Mucosa of descending colon (tissue), 3 donors: ENCODE data around the gene KRTAP10-2. TPM values are rescaled to one million over a fixed set of nuclear protein-coding genes. Genes with fewer than 3 reads are reported as not detected.

ENCODE experiments used
- ATAC-seq: fragments of 200-7000 bp; cut with Tn5 transposase; one replicate; pipeline ENCODE4 v1.9.1; 2020; ENCODE audit warnings: mild to moderate bottlenecking, moderate library complexity
- DNase-seq, 3 donors: peaks; one replicate each; pipeline ENCODE4 v3.0.0-alpha.2; 2020
- H3K36me3 ChIP-seq: fragments of 200-600 bp; one replicate; pipeline ENCODE4 v1.8.0; 2021; ENCODE audit warnings: low read depth, mild to moderate bottlenecking
- H3K4me1 ChIP-seq: fragments of 200-600 bp; one replicate; pipeline ENCODE4 v1.8.0; 2021; ENCODE audit warnings: low read depth, mild to moderate bottlenecking
- H3K4me3 ChIP-seq: fragments of 200-600 bp; one replicate; pipeline ENCODE4 v1.8.0; 2021; ENCODE audit warnings: mild to moderate bottlenecking
- H3K9me3 ChIP-seq: fragments of 200-600 bp; one replicate; pipeline ENCODE4 v1.8.0; 2021; ENCODE audit warnings: mild to moderate bottlenecking
- intact Hi-C, 2 donors: fragments of 100-400 bp; cut with DNase I in 1 of 2; cut with micrococcal nuclease in 1 of 2; formaldehyde crosslinking; loops; one replicate each; pipeline versions ENCODE4 v1.11.0 to v1.11.1; 2022; cut with DNase I, micrococcal nuclease
- total RNA-seq, 3 donors: library from RNA; stranded (reverse); fragmentation: NEBNext Ultra II Directional in 2 of 3; extraction: Animal tissue kit (Norgen Biotek cat#: 25700) in 2 of 3; gene quantifications; one replicate each; pipeline versions ENCODE4 v1.2.1 to v1.2.4, GENCODE V29; 2021 to 2023
- TF ChIP-seq, protein P1 (sequence below): fragments of 200-600 bp; IDR thresholded peaks from one replicate; pipeline ENCODE4 v1.8.0; 2022; ENCODE audit warnings: antibody characterized with exemption, mild to moderate bottlenecking
- donor health status: DM: no; HTN: no; CAD: no; lungs with moderate emphysema.
- donor health status: DM: no; HTN: no; CAD: no.
- donor health status: DM: no; HTN: yes; CAD: no.

KRTAP10-2 gene
- total RNA-seq, 3 donors from 2014 or later: not detected

DNA sequence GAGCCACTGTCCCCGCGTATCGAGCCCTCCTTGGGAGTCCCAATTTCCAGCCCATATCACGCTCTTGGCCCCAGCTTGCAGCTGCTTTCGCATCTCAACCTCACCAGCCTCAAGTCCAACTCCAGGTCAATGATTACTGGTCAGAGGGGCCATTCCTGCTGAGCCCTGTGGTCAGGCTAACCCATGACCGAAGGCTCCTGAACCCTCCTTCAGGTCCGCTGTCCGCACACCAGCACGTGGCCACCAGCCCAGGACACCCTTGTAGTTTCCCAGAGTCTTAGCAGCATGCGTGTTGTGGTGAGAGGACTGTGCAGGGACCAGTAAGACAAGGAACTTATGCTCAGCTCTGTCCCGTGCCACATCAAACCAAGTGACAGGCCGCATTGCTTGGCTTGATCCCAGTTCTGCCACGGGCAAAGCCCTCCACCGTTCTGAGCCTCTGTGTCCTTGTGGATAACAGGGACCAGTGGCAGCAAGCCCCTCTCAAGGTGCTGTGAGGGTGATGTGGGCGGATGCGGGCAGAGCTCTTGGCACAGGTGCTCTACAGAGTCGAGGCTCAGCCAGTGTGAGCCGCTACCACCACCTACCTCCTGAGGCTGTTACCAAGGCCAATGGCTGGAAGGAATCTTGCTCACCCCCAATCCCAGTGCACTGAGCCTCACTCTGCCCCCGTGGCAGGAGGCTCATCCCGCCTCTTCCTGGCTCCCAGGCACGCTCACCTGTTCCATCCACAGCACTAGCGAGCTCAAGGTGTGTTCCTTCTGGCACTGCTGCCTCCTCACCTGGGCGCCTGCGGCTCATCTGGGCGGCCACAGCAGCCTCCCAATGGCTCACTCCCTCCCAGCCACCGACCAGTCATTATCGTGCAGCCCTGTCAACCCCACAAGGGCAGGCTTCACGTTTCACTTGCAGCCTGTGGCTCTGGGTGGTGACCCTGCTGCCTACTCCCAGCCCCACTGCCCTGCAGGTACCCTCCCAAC is 31.7 kb downstream of the KRTAP10-2 start:
- Histone ChIP-seq H3K4me3 (no peak overlapping the region), H3K36me3 (no peaks in the 10 kb centered on the region), H3K9me3 (no peaks in the 10 kb centered on the region), H3K4me1 (no peaks in the 10 kb centered on the region)
- DNase-seq (peak in 2 of 3 donors; percentile 5 to 36), ATAC-seq (no peak)
- TF ChIP-seq, protein P1, sequence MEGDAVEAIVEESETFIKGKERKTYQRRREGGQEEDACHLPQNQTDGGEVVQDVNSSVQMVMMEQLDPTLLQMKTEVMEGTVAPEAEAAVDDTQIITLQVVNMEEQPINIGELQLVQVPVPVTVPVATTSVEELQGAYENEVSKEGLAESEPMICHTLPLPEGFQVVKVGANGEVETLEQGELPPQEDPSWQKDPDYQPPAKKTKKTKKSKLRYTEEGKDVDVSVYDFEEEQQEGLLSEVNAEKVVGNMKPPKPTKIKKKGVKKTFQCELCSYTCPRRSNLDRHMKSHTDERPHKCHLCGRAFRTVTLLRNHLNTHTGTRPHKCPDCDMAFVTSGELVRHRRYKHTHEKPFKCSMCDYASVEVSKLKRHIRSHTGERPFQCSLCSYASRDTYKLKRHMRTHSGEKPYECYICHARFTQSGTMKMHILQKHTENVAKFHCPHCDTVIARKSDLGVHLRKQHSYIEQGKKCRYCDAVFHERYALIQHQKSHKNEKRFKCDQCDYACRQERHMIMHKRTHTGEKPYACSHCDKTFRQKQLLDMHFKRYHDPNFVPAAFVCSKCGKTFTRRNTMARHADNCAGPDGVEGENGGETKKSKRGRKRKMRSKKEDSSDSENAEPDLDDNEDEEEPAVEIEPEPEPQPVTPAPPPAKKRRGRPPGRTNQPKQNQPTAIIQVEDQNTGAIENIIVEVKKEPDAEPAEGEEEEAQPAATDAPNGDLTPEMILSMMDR: no peak
- intact Hi-C loops: no loop called here

DNA sequence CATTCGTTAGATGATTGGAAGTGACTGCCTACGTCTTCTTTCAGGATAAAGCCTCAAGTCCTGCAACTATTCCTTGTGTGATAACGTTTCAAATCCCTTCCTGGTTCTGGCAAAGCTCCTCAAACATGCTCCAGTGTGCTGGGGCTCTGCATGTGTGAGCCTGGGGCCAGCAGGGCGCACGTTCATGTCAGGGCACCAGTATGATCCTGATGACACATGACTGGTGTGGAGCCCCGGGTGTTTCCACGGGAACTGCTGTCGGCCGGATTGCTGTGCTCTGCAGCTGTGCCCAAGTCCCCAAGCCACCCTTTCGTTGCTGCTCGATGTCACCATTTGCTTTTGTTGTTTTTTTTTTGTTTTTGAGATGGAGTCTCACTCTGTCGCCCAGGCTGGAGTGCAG is 32.6 kb downstream of the KRTAP10-2 start:
- peak in 1 of 3 donors; percentile 31 for DNase-seq
- no peak overlapping the region for H3K4me3 ChIP-seq
- ATAC-seq: no peak
- intact Hi-C loops: no loop called here
- H3K36me3 ChIP-seq: no peaks in the 10 kb centered on the region
- no peaks in the 10 kb centered on the region for H3K4me1 ChIP-seq
- TF ChIP-seq, protein P1: no peak
- no peaks in the 10 kb centered on the region for H3K9me3 ChIP-seq

DNA sequence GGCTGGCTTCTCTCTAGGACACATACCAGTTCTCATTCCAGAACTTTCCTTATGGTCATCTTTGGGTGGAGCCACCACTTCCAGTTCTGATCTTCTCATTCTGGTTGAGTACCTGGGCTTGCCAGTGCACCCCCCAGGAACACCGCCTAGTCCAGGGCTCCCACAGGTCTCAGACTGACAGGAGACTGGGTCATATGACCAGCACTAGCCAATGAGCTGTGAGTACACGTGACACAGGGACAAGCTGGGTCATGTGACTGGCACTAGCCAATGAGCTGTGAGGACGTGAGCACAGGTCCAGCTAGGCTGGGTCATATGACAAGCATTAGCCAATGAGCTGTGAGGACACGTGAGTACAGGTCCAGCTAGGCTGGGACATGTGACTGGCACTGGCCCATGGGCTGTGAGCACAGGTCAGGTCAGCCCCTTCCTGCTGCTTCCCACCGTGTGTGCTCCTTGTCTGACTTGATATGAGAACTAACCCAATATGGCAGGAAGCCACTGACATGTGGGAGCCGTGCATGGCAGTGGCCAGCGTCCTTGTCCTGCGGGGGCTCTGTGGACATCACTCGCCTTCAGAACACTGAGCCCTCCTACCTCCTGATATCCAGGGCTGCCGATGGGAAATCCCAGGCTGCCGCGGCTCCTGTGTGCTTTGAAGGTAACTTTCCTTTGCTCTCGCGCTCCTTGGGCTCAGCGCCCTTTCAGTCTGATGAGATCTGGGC is 34.0 kb downstream of the KRTAP10-2 start:
- H3K9me3 ChIP-seq: no peaks in the 10 kb centered on the region
- peak in 2 of 3 donors; percentile 10 to 31 for DNase-seq
- no peaks in the 10 kb centered on the region for H3K4me1 ChIP-seq
- intact Hi-C loops: no loop called here
- ATAC-seq: peak; percentile 18
- TF ChIP-seq, protein P1: no peak
- H3K36me3 ChIP-seq: no peaks in the 10 kb centered on the region
- no peak overlapping the region for H3K4me3 ChIP-seq

DNA sequence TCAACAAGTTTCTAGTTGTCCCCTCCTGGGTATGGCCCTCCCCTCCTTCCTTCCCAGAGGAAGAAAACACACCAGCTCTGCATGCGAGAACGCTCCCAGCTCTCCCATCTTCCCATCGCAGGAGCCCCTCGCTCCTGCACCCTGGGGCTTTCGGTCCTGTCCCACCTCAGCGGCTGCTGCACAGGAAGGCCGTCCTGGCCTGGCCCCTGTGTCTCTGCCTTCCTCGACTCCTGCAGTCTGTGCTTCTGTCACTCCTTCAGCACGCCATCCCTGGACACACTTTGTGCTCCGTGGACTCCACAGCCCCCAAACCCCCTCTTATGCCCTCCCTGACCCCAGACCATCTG is 34.5 kb downstream of the KRTAP10-2 start:
- H3K4me1 ChIP-seq: no peaks in the 10 kb centered on the region
- DNase-seq (peak in 1 of 3 donors; percentile 1), ATAC-seq (no peak)
- no peaks in the 10 kb centered on the region for H3K9me3 ChIP-seq
- TF ChIP-seq, protein P1: no peak
- H3K36me3 ChIP-seq: no peaks in the 10 kb centered on the region
- intact Hi-C loops: no loop called here
- H3K4me3 ChIP-seq: no peak overlapping the region

DNA sequence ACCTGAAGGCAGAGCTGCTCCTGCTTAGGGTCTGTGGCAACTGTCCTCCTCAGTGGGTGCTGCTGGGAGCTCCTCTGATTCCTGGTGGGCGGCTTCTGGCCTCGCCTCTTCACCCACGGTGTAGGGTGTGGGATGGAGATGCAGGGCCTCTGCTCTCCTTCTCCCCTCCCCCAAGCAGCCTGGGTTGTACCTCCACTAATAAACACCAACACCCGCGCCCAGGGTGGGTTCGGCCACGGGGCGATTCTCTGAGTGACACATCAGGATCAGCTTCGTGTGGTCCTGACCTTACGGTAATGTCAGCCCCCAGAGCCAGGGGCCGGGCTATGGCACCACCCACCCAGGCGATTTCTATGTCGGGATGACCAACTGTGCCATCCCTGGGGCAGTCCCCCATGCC is 35.0 kb downstream of the KRTAP10-2 start:
- ATAC-seq: no peak

More for the DNA sequence above, 35.0 kb downstream of the KRTAP10-2 start:
- H3K4me1 ChIP-seq: no peaks in the 10 kb centered on the region
- no peak overlapping the region for H3K4me3 ChIP-seq
- H3K36me3 ChIP-seq: no peaks in the 10 kb centered on the region
- TF ChIP-seq, protein P1: no peak
- no peaks in the 10 kb centered on the region for H3K9me3 ChIP-seq
- DNase-seq: peak in 1 of 3 donors; percentile 5
- intact Hi-C loops: no loop called here
